Coronary artery (tissue), 2 donors: ENCODE data around the gene PRRC1.
A peak's percentile ranks its signal among the peaks of the same experiment; 100 is the strongest.
"Not testable (repeated sequence)": the region's sequence is repeated elsewhere in the genome, so short reads cannot be mapped to it uniquely, and the experiment has no call there.

Experiments
- DNase-seq: peaks from one replicate; pipeline ENCODE4 v3.0.0-alpha.2; 2017; ENCODE audit warnings: low spot score
- H3K27ac ChIP-seq, 2 donors: fragments of 200-600 bp; sonication (generic); one replicate each; pipeline ENCODE4 v1.5.1; 2016 to 2019
- H3K4me3 ChIP-seq: fragments of 200-600 bp; sonication (generic); 2 replicates; pipeline ENCODE4 v1.5.1; 2016; ENCODE audit warnings: mild to moderate bottlenecking, moderate library complexity
- TF ChIP-seq, protein P1 (sequence below): fragments of 200-600 bp; sonication (generic); IDR thresholded peaks from one replicate; pipeline ENCODE4 v1.5.1; 2019; ENCODE audit warnings: antibody characterized with exemption

The PRRC1 gene

DNA sequence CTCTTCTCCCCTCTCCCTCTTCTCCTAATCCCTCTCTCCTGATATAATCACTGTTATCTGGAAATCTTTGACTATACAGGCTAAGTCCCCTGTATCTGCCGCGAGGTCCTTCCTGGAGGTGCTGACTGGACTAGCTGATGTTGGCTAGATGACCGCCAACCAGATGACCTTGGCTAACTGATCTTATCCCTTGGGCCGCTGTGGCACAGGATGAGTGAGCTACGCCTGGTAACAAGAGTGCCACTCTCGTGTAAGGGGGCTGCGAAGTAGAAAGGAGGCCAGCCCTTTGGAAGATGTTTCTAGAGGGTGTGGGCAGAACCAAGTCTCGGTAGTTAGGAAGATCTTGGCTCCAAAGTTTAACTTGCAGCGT, 345 bp upstream of the PRRC1 start:
- peak overlapping the region in 1 of 2 donors; percentile 80 for H3K27ac ChIP-seq
- TF ChIP-seq, protein P1, sequence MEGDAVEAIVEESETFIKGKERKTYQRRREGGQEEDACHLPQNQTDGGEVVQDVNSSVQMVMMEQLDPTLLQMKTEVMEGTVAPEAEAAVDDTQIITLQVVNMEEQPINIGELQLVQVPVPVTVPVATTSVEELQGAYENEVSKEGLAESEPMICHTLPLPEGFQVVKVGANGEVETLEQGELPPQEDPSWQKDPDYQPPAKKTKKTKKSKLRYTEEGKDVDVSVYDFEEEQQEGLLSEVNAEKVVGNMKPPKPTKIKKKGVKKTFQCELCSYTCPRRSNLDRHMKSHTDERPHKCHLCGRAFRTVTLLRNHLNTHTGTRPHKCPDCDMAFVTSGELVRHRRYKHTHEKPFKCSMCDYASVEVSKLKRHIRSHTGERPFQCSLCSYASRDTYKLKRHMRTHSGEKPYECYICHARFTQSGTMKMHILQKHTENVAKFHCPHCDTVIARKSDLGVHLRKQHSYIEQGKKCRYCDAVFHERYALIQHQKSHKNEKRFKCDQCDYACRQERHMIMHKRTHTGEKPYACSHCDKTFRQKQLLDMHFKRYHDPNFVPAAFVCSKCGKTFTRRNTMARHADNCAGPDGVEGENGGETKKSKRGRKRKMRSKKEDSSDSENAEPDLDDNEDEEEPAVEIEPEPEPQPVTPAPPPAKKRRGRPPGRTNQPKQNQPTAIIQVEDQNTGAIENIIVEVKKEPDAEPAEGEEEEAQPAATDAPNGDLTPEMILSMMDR = no peak
- no peak for DNase-seq
- peak overlapping the region; percentile 90 for H3K4me3 ChIP-seq

GRCh38 chr5:127518319-127518621, 830 bp downstream of the PRRC1 start:
- TF ChIP-seq, protein P1 = no peak
- no peak for DNase-seq
- H3K4me3 ChIP-seq = peak overlapping the region; percentile 90
- peak overlapping the region; percentile 68 to 80 for H3K27ac ChIP-seq

GRCh38 chr5:127519527-127519926, 2.1 kb downstream of the PRRC1 start:
- TF ChIP-seq, protein P1 = no peak
- Histone ChIP-seq H3K27ac (no peak overlapping the region), H3K4me3 (no peak overlapping the region)
- no peak for DNase-seq

DNA sequence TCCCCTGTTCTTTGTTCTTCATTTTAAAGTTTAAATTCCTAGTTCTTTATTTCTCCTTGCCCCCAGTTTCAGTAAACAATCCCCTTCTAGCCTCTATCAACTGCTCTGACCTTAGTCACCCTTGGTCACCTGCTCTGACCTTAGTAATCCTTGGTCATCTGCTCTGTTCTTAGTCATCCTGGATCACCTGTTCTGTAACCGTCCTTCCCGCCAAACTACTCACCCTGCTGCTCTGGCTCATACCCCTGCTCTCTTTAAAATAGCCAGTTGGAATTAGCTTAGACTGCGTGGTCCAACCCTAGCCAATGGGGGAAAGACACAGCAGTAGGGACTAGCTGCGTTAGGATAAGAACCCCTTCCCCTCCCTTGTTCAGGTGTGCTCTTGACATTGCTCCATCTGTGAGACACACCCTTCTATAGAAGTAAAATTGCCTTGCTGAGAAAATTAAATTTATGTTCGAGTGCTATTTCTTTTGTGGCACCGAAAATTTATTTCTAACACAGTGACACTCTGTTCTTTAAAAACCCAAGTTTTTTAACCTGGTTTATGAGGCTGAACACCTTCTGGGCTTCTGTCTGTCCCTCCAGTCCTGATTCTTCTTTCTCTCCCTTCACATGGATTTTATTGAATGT, 3.8 kb downstream of the PRRC1 start:
- DNase-seq = no peak
- no peak overlapping the region for H3K27ac ChIP-seq
- TF ChIP-seq, protein P1 = no peak
- H3K4me3 ChIP-seq = no peak overlapping the region

- Histone ChIP-seq H3K4me3 (no peak overlapping the region), H3K27ac (no peak overlapping the region)
- TF ChIP-seq, protein P1 = no peak
- DNase-seq = no peak
These were observed 7.7 kb downstream of the PRRC1 start for GRCh38 chr5:127525181-127525580.

DNA sequence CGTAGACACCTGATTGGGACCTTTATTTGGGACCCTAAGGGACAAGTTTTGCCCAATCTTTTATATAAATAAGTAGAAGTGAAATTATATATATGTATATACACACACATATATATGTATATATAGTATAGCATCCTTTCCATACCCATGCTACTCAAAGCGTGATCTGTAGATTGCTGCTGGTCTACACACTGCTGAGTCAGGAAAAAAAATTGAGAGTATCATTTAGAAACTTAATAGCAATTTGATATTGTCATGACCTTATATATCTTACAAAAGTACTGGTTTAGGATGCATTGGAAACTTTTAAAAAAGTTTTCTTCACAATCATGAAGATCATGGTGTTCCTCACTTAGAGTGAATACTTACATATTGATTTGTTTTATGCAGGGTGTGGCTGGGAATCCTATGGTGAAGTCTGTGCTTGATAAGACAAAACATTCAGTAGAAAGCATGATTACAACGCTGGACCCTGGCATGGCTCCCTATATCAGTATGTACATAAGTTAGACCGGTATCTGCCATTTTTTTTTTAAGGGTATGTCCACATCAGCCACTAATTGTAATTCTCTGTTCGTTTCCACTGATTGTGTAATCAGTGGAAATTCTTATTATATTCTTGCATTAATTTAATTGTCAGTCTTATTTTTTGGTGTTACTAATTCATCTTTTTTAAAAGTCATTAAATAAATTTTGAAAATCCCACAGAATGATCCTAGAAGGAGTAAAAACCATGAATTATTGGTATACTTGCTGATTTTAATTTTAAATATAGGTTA, 12.7 kb downstream of the PRRC1 start:
- Histone ChIP-seq H3K4me3 (no peak overlapping the region), H3K27ac (no peak overlapping the region)
- no peak for DNase-seq
- TF ChIP-seq, protein P1 = no peak

GRCh38 chr5:127536687-127537086, 19.2 kb downstream of the PRRC1 start:
- Histone ChIP-seq H3K27ac (no peak overlapping the region), H3K4me3 (no peak overlapping the region)
- TF ChIP-seq, protein P1 = peak; percentile 12
- no peak for DNase-seq

GRCh38 chr5:127540553-127540952, 23.1 kb downstream of the PRRC1 start:
- DNase-seq, H3K27ac ChIP-seq, H3K4me3 ChIP-seq: not testable (repeated sequence)

- not testable (repeated sequence) for DNase-seq, H3K4me3 ChIP-seq, H3K27ac ChIP-seq
These were observed 27.8 kb downstream of the PRRC1 start for GRCh38 chr5:127545249-127545648.
